Fibroblast of lung (primary cell): ENCODE results near the gene INTU. TPM values are rescaled to one million over a fixed set of nuclear protein-coding genes. Genes with fewer than 3 reads are reported as not detected.

Experiments
- DNase-seq, 2 donors: peaks; one replicate each; pipeline versions ENCODE4 v3.0.0 to v3.0.0-alpha.2; 2010; ENCODE audit warnings: low read depth in 2 of 2
- H2AFZ ChIP-seq: 2 replicates; pipeline ENCODE4 v1.5.1; 2012; ENCODE audit warnings: low read length, control low read depth, inconsistent platforms
- H3K27ac ChIP-seq: 2 replicates; pipeline ENCODE4 v1.5.1; 2011; ENCODE audit warnings: low read length, control low read depth; ENCODE audit not compliant: insufficient read depth
- H3K27me3 ChIP-seq: 2 replicates; pipeline ENCODE4 v1.5.1; 2011; ENCODE audit warnings: mild to moderate bottlenecking, low read length; ENCODE audit not compliant: control insufficient read depth, insufficient read depth
- H3K36me3 ChIP-seq: 2 replicates; pipeline ENCODE4 v1.5.1; 2011; ENCODE audit warnings: low read length; ENCODE audit not compliant: control insufficient read depth, insufficient read depth
- H3K4me1 ChIP-seq: 2 replicates; pipeline ENCODE4 v1.5.1; 2011; ENCODE audit warnings: low read length; ENCODE audit not compliant: control insufficient read depth, insufficient read depth; ENCODE audit errors: extremely low read depth
- H3K4me2 ChIP-seq: 2 replicates; pipeline ENCODE4 v1.5.1; 2011; ENCODE audit warnings: low read length, control low read depth; ENCODE audit not compliant: insufficient read depth; ENCODE audit errors: extremely low read depth
- H3K4me3 ChIP-seq, 4 experiments: fragments of 200-600 bp in 1 of 4; sonication (generic) in 1 of 4; replicated peaks in 1 of 4; 2 replicates each; pipeline ENCODE4 v1.5.1; 2011 to 2016; ENCODE audit warnings: low read length in 4 of 4, low read depth in 3 of 4, mild to moderate bottlenecking in 3 of 4, control low read depth in 2 of 4, inconsistent platforms in 1 of 4, mixed read lengths in 1 of 4; ENCODE audit not compliant: insufficient read depth in 1 of 4; ENCODE audit errors: control extremely low read depth in 1 of 4
- H3K79me2 ChIP-seq: 2 replicates; pipeline ENCODE4 v1.5.1; 2012; ENCODE audit warnings: mild to moderate bottlenecking, low read length, inconsistent platforms; ENCODE audit not compliant: control insufficient read depth, insufficient read depth
- H3K9ac ChIP-seq: 2 replicates; pipeline ENCODE4 v1.5.1; 2011; ENCODE audit warnings: mild to moderate bottlenecking, low read length, control low read depth; ENCODE audit not compliant: insufficient read depth
- H3K9me3 ChIP-seq: 2 replicates; pipeline ENCODE4 v1.5.1; 2012; ENCODE audit warnings: low read depth, low read length; ENCODE audit not compliant: control insufficient read depth, insufficient read depth
- H4K20me1 ChIP-seq: 2 replicates; pipeline ENCODE4 v1.5.1; 2011; ENCODE audit warnings: low read length; ENCODE audit not compliant: control insufficient read depth, insufficient read depth; ENCODE audit errors: extremely low read depth
- CTCF ChIP-seq, 2 donors: IDR thresholded peaks in 1 of 2; conservative IDR thresholded peaks in 1 of 2; 1 replicate in 1 of 2; 2 replicates in 1 of 2; pipeline ENCODE4 v1.5.1; 2011 to 2012; ENCODE audit warnings: low read length in 2 of 2, control low read depth in 1 of 2, inconsistent platforms in 1 of 2, low read depth in 1 of 2, mild to moderate bottlenecking in 1 of 2
- EZH2 ChIP-seq: IDR thresholded peaks from 2 replicates; pipeline ENCODE4 v1.5.1; 2012; ENCODE audit warnings: low read length, control low read depth, mild to moderate bottlenecking; ENCODE audit errors: missing control alignments
- polyA plus RNA-seq, 2 donors: library from polyadenylated mRNA; depleted of rRNA in 1 of 2; stranded (reverse) in 1 of 2; unstranded in 1 of 2; fragments of >200 nt; gene quantifications; 2 replicates each; pipeline ENCODE4 v1.2.1, GENCODE V29; 2011 to 2012; ENCODE audit warnings: missing spikeins in 1 of 2
- total RNA-seq: library from RNA; depleted of rRNA; stranded (reverse); fragments of >200 nt; gene quantifications from 2 replicates; pipeline ENCODE4 v1.2.1, GENCODE V29; 2014

INTU gene
- total and polyA plus RNA-seq, 2 donors (not counting 1 experiment from before 2014, with no cell fraction given), result 5.6 to 9.6 TPM

GRCh38 chr4:127606823-127607222 lies 25.9 kb upstream of the INTU start:
- no peaks in the 10 kb centered on the region for H3K9me3 ChIP-seq
- no peak for TF ChIP-seq CTCF (conservative IDR thresholded peaks at IDR 0.05 in 1 of 2, IDR thresholded peaks at IDR 0.05 in 1 of 2; ENCODE audit: low read depth in 1 of 2, low read length in 2 of 2)
- no peak for TF ChIP-seq EZH2
- no peak overlapping the region for H3K27ac ChIP-seq

GRCh38 chr4:127609484-127609883 lies 23.3 kb upstream of the INTU start:
- Histone ChIP-seq H4K20me1 (no peaks in the 10 kb centered on the region), H3K4me3 (no peak overlapping the region), H3K9me3 (no peaks in the 10 kb centered on the region), H3K36me3 (no peaks in the 10 kb centered on the region), H3K27me3 (peaks cover 4% of the 10 kb centered on the region), H3K4me2 (no peak overlapping the region), H3K9ac (no peak overlapping the region), H3K79me2 (no peaks in the 10 kb centered on the region), H3K27ac (no peak overlapping the region), H3K4me1 (no peaks in the 10 kb centered on the region), H2AFZ (no peak overlapping the region)
- TF ChIP-seq CTCF (conservative IDR thresholded peaks at IDR 0.05 in 1 of 2, IDR thresholded peaks at IDR 0.05 in 1 of 2; ENCODE audit: low read depth in 1 of 2, low read length in 2 of 2) (no peak), EZH2 (no peak)
- no peak for DNase-seq

More at GRCh38 chr4:127606823-127607222, 25.9 kb upstream of the INTU start:
- Histone ChIP-seq H3K79me2 (no peaks in the 10 kb centered on the region), H3K4me3 (no peak overlapping the region), H2AFZ (no peak overlapping the region), H3K4me1 (no peaks in the 10 kb centered on the region), H3K4me2 (no peak overlapping the region), H3K9ac (no peak overlapping the region), H3K27me3 (peaks cover 4% of the 10 kb centered on the region), H4K20me1 (no peaks in the 10 kb centered on the region), H3K36me3 (no peaks in the 10 kb centered on the region)
- peak in 1 of 2 donors; percentile 6 for DNase-seq

GRCh38 chr4:127610488-127610887 lies 22.3 kb upstream of the INTU start:
- no peaks in the 10 kb centered on the region for H3K79me2 ChIP-seq
- no peaks in the 10 kb centered on the region for H3K9me3 ChIP-seq
- H3K4me2 ChIP-seq, result no peak overlapping the region
- TF ChIP-seq EZH2 (no peak), CTCF (conservative IDR thresholded peaks at IDR 0.05 in 1 of 2, IDR thresholded peaks at IDR 0.05 in 1 of 2; ENCODE audit: low read depth in 1 of 2, low read length in 2 of 2) (no peak)
- no peak overlapping the region for H2AFZ ChIP-seq
- peaks cover 10% of the 10 kb centered on the region for H3K27me3 ChIP-seq
- H3K27ac ChIP-seq, result no peak overlapping the region
- H4K20me1 ChIP-seq, result no peaks in the 10 kb centered on the region
- no peak overlapping the region for H3K9ac ChIP-seq
- H3K36me3 ChIP-seq, result no peaks in the 10 kb centered on the region
- no peaks in the 10 kb centered on the region for H3K4me1 ChIP-seq
- no peak overlapping the region for H3K4me3 ChIP-seq
- no peak for DNase-seq
